ENCODE measurements around the gene CRYBG1.

Gene CRYBG1

GRCh38 chr6:106458021-106458986 lies 97.8 kb downstream of the CRYBG1 start:
- DNase-seq (ENCODE audit: low read depth in 2 of 2, low spot score in 1 of 2): no peak

GRCh38 chr6:106460481-106460880 lies 100.0 kb downstream of the CRYBG1 start:
- DNase-seq (ENCODE audit: low read depth in 2 of 2, low spot score in 1 of 2): no peak

GRCh38 chr6:106461084-106461483 lies 100.6 kb downstream of the CRYBG1 start:
- no peak for DNase-seq (ENCODE audit: low read depth in 2 of 2, low spot score in 1 of 2)

- DNase-seq (ENCODE audit: low read depth in 2 of 2, low spot score in 1 of 2): no peak
Measured at GRCh38 chr6:106462923-106463557, 102.5 kb downstream of the CRYBG1 start.

GRCh38 chr6:106466211-106466610 lies 105.7 kb downstream of the CRYBG1 start:
- DNase-seq (ENCODE audit: low read depth in 2 of 2, low spot score in 1 of 2): no peak

DNA sequence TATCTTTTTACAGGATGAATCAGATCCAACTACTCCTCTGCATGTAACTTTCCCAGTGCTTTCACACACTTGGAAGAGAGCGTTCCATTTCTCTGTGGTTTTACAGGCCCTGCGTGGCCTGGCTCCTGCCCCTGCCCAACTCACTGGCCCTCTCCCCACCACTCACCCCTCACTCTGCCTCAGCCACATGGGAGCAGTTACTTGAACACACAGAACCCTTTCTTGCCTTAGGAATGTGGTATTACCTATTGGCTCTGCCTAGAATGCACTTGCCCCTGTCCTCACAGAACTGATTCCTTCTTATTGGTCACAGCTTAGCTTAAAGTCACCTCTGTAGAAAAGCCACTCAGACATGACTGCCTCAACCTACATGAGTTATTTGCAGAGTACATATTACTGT lies 108.4 kb downstream of the CRYBG1 start:
- DNase-seq (ENCODE audit: low read depth in 2 of 2, low spot score in 1 of 2): no peak

DNA sequence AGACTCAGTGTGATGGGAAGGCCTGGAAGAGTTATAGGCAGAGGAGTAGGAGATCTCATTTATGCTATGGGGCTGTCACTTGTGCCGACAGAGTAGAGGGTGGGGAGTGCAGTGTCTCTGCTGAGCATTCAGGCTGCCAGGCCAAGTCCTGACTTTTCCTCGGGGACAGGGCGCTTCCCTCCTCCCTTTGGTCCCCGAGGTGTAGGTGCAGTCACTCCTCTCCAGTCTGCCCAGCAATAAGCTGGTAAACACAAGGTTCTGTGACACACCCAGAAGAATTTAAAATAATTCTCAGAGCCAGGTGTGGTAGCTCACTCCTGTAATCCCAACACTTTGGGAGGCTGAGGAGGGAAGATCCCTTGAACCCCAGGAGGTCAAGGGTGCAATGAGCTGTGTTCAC lies 109.4 kb downstream of the CRYBG1 start:
- DNase-seq (ENCODE audit: low read depth in 2 of 2, low spot score in 1 of 2): no peak

DNA sequence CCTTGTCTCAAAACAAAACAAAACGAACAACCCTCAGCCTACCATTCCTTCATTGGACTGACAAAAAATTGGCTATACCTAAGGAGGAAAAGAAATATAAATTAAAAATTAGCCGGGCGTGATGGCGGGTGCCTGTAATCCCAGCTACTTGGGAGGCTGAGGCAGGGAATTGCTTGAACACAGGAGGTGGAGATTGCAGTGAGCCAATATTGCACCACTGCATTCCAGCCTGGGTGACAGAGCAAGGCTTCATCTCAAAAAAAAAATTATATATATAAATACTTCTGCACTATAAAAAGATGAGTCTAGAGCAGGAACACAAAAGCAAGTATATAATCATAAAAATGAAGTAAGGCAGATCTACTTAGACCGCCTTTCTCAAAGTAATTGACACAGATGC lies 109.8 kb downstream of the CRYBG1 start:
- no peak for DNase-seq (ENCODE audit: low read depth in 2 of 2, low spot score in 1 of 2)

- no peak for DNase-seq (ENCODE audit: low read depth in 2 of 2, low spot score in 1 of 2)
Measured at GRCh38 chr6:106470811-106471210, 110.3 kb downstream of the CRYBG1 start.

- no peak for DNase-seq (ENCODE audit: low read depth in 2 of 2, low spot score in 1 of 2)
Measured at GRCh38 chr6:106473812-106474211, 113.3 kb downstream of the CRYBG1 start.

DNA sequence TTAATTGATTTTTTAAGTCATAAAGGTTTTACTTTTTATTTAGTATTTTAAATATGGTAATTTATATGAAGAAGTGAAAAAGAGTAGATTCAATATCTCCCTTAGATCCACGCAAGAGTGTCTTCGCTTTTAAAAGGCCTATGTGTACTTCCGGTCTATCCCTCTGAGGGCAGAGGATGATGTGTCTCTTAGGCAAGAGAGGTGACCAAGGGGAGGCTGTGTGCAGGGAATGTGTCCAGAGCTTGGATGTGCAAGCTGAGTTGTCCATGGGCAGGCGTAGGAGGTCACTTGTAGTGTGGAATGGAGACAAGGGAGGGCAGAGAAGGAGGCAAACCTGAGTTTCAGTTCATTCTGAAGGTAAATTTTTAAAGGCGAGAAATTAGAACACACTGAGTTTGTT lies 113.9 kb downstream of the CRYBG1 start:
- no peak for DNase-seq (ENCODE audit: low read depth in 2 of 2, low spot score in 1 of 2)

DNA sequence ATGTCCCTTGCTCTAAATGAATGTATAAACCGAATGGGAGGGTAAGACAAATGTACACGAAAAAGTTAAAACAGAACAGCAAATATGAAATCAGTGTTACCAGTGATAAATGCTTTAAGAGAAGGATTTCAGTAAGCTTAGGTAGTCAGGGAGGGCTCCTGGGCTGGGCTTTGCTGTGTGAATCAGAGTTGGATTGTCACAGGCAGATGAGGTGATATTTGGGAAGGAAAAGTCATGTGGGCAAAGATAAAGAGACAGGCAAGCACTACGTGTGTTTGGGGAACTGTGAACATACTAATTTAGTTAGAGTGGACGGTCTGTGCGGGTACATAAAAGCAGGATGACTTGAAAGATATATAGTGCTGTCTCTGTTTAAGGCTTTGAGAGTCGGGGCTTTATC lies 114.8 kb downstream of the CRYBG1 start:
- DNase-seq (ENCODE audit: low read depth in 2 of 2, low spot score in 1 of 2): no peak

- DNase-seq (ENCODE audit: low read depth in 2 of 2, low spot score in 1 of 2): no peak
Measured at GRCh38 chr6:106476331-106477105, 116.0 kb downstream of the CRYBG1 start.

DNA sequence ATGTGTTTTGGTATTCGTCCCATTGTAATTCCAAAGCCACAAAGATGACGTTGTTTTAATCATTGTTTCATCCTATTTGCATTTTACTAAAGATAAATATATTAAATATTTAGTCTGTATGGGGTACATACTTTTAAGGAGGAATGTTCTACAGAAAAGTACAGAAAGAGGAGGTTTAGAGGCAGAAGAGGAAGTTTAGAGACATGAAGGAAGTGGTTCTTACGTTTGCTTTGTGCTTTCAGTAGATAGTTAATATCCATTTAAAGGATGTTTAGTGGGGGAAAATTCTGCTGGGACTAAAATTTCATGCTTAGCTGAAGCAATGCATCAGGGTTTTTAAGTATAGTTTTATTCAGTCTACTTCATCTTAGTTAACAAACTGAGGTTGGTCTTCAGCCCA lies 116.6 kb downstream of the CRYBG1 start:
- DNase-seq (ENCODE audit: low read depth in 2 of 2, low spot score in 1 of 2): no peak

DNA sequence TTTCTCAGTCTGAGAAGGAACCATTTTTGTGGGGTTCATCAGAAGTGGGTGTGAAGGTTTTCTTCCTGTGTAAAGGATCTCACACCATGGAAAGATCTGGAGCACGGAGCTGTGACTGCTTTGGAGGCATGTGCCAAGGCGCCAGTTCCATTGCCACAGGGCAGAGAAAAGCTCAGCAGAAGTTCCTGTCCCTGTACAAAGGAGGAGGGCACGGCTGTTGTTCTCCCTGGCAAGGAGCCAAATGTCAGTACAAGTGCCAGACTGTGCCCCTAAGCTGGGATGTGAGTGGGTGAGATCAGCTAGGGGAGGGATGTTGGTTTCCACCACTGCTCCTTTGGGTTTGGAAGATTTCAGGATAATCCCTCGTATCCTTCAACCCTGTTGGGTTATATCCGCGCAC lies 117.3 kb downstream of the CRYBG1 start:
- DNase-seq (ENCODE audit: low read depth in 2 of 2, low spot score in 1 of 2): no peak

DNA sequence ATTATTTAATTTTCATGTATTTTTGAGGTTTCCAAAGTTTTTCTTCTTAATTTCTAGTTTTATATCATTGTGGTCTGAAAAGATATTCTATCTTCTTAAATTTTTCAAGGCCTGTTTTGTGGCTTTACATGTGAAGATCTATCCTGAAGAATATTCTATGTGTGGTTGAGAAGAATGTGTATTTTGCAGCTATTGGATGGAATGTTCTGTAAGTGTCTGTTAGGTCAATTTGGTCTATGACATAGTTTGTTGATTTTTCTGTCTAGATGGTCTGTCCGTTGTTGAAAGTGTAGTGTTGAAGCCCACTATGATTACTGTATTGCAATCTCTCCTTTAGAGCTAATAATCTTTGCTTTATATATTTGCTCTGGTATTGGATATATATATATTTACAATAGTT lies 125.7 kb downstream of the CRYBG1 start:
- no peak for DNase-seq (ENCODE audit: low read depth in 2 of 2, low spot score in 1 of 2)

DNA sequence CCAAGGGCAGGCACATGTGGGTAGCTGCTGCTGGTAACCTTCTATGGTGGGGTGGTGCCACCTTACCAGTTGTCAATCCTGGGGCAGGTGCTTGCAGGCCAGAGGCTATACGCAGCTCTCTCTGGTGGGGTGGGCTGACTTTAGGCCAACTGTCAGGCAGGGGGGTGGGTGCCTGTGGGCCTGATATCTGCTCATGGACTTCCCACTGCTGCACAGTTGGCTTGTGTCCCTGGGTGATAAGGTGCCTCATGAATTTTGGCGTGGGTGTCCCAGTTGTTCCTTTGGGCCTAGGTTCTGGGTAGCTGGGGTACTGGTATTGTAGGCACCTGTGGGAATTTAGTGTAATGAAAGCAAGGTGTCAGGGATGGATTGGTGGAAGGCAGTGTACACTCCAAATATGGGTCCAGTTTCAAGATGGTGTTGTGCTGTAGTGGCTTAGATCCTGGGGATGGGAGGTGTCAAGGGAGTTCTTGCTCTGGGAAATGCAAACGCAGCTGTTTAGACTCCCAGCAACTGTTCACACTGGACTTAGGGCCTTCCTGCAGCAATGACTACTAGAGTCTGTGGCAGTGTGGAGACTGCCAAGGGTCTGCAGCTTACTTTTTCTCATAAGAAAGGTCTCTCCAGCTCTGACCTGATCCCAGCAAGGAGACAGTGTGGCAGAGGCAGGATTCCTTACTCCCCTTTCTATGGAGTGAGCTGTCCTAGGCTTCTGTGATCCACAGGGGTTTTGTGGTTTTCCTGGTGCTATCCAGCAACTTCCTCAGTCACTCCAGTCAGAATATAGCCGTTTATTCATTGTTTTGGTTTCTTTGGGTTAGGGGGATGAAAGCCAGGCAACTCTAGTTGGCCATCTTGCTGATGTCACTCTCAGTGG lies 128.2 kb downstream of the CRYBG1 start:
- no peak for DNase-seq (ENCODE audit: low read depth in 2 of 2, low spot score in 1 of 2)

DNA sequence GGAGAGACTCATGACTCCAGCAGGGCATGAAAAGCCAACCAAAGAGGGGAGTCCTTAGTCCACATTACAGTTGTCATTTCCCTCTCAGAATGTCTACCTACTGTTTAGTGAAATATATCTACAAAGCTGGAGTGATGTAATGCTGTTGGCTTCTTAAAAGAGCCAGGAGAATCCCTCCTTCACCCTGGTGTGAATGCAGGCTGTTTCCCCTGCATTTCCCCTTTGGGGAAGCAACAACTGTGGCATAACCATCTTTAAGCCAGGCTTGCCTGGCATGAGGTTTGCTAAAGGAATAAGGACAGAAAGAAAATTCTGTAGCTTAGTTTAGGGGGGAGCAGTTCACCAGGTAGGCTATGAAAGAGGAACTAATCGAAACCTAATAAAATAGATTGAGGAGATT lies 129.5 kb downstream of the CRYBG1 start:
- no peak for DNase-seq (ENCODE audit: low read depth in 2 of 2, low spot score in 1 of 2)

DNA sequence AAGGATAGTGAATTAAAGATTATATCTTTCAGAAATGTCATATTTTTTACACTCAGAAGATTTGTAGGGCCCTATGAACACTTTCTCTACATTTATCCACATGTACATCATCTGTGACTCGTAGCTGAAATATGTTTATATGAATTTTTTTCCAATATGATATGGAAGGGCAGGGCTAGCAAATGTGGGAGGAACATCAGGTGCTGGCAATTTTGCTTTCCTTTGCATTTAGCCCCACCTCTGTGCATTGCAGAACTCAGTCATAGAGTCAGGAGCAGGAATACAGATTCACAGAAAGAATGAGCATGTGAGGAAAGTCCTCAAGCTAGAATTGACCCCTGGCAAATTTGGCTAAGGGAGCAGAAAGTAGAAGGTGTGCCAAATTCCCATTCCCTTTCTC lies 129.9 kb downstream of the CRYBG1 start:
- no peak for DNase-seq (ENCODE audit: low read depth in 2 of 2, low spot score in 1 of 2)

- no peak for DNase-seq (ENCODE audit: low read depth in 2 of 2, low spot score in 1 of 2)
Measured at GRCh38 chr6:106490974-106491373, 130.5 kb downstream of the CRYBG1 start.

- no peak for DNase-seq (ENCODE audit: low read depth in 2 of 2, low spot score in 1 of 2)
Measured at GRCh38 chr6:106495014-106495413, 134.5 kb downstream of the CRYBG1 start.

Measured in stimulated activated CD8-positive, alpha-beta memory T cell treated with anti-CD3 and anti-CD28 coated beads, Interleukin-4, amount 100 ng/mL, for 1 hour (primary cell).